Caco-2 (cell line): ENCODE results near the gene NAB1. TPM values are rescaled to one million over a fixed set of nuclear protein-coding genes. Genes with fewer than 3 reads are reported as not detected.

Experiments used
- BruUV-seq: library from RNA; stranded (reverse); fragments of 400-500 nt; replicated peaks from 2 replicates; lab custom pipeline; 2021; lab: Mats Ljungman, UMichigan
- CTCF ChIA-PET: fragments of 300-600 bp; sonication (Branson Sonifier 250); formaldehyde crosslinking; loops from one replicate; lab custom pipeline; 2022; ENCODE audit warnings: antibody characterized with exemption; lab: Charles Lee
- POLR2A ChIA-PET: fragments of 300-600 bp; sonication (Branson Sonifier 250); formaldehyde crosslinking; loops from one replicate; lab custom pipeline; 2022; ENCODE audit warnings: antibody characterized with exemption; lab: Charles Lee
- DNase-seq, 2 experiments: peaks; one replicate each; pipeline versions ENCODE4 v3.0.0 to v3.0.0-alpha.2; 2020 to 2022
- H3K27me3 ChIP-seq: replicated peaks from 2 replicates; pipeline ENCODE4 v1.6.0; 2011; ENCODE audit warnings: low read length; ENCODE audit not compliant: control insufficient read depth, insufficient read depth
- H3K36me3 ChIP-seq: 2 replicates; pipeline ENCODE4 v1.5.1; 2011; ENCODE audit warnings: low read length; ENCODE audit not compliant: control insufficient read depth, insufficient read depth
- H3K4me1 ChIP-seq: fragments of 250-450 bp; sonication (Bioruptor Pico); 2 replicates; pipeline ENCODE4 v1.5.1; 2020; ENCODE audit warnings: mild to moderate bottlenecking
- H3K4me3 ChIP-seq: 2 replicates; pipeline ENCODE4 v1.5.1; 2011; ENCODE audit warnings: low read depth, mild to moderate bottlenecking, control low read depth, low read length
- H3K9me3 ChIP-seq: fragments of 250-450 bp; sonication (Bioruptor Pico); 2 replicates; pipeline ENCODE4 v1.5.1; 2020; ENCODE audit warnings: mild to moderate bottlenecking, moderate library complexity
- H3K27ac Mint-ChIP-seq: one replicate; pipeline ENCODE4 v1.8.0; 2022; ENCODE audit warnings: mixed read lengths; ENCODE audit not compliant: unreplicated experiment
- H3K27me3 Mint-ChIP-seq: one replicate; pipeline ENCODE4 v1.8.0; 2022; ENCODE audit warnings: mixed read lengths; ENCODE audit not compliant: insufficient read depth, unreplicated experiment
- H3K36me3 Mint-ChIP-seq: one replicate; pipeline ENCODE4 v1.8.0; 2022; ENCODE audit warnings: mild to moderate bottlenecking, mixed read lengths; ENCODE audit not compliant: insufficient read depth, unreplicated experiment
- H3K4me1 Mint-ChIP-seq: one replicate; pipeline ENCODE4 v1.8.0; 2022; ENCODE audit warnings: low read depth, mixed read lengths; ENCODE audit not compliant: unreplicated experiment
- H3K4me3 Mint-ChIP-seq: one replicate; pipeline ENCODE4 v1.8.0; 2022; ENCODE audit warnings: mild to moderate bottlenecking, moderate library complexity, mixed read lengths; ENCODE audit not compliant: unreplicated experiment
- H3K9me3 Mint-ChIP-seq: one replicate; pipeline ENCODE4 v1.8.0; 2022; ENCODE audit warnings: mixed read lengths; ENCODE audit not compliant: unreplicated experiment
- intact Hi-C: fragments of 100-400 bp; cut with micrococcal nuclease; formaldehyde crosslinking; loops from one replicate; pipeline ENCODE4 v1.10.0; 2022; ENCODE audit not compliant: unreplicated experiment
- total RNA-seq: library from RNA; stranded (reverse); gene quantifications from 2 replicates; pipeline ENCODE4 v1.2.3, GENCODE V29; 2022
- TF ChIP-seq, protein P1 (sequence below), 2 experiments: fragments of 200-600 bp in 1 of 2; IDR thresholded peaks; 1 replicate in 1 of 2; 2 replicates in 1 of 2; pipeline versions ENCODE4 v1.5.1 to v1.8.0; 2011 to 2022; ENCODE audit warnings: antibody characterized with exemption in 1 of 2, control low read depth in 1 of 2, inconsistent platforms in 1 of 2, low read depth in 1 of 2, low read length in 1 of 2, mild to moderate bottlenecking in 1 of 2, moderate library complexity in 1 of 2; ENCODE audit not compliant: insufficient read depth in 1 of 2, severe bottlenecking in 1 of 2, unreplicated experiment in 1 of 2

The NAB1 gene
- total RNA-seq, 1 experiment from 2014 or later: 88.1 TPM

DNA sequence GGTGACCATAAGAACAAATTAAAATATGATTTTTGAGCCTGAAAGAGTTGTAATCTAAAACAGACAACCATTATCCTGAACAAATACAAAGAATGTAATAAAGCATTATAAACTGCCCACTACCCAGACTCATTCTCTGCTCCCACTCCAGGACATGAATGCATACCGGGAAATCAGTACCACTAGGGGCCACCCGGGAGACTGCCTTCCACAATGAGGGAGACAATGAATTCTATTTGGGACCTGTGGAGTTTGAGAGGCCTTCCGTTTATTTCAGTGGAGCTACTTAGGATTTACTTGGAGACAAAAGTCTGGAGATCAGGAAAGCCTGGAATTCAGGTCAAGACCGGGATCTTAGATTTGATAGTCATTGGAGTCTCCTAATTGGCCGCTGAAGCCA lies 50.0 kb downstream of the NAB1 start:
- ChIA-PET POLR2A (no interaction called here), CTCF (no interaction called here)
- DNase-seq: peak in 1 of 2 experiments; percentile 17
- Mint-ChIP-seq H3K27me3 (no peaks in the 10 kb centered on the region), H3K27ac (no peak overlapping the region), H3K4me1 (peaks cover 20% of the 10 kb centered on the region), H3K4me3 (no peak overlapping the region), H3K36me3 (peaks cover 8% of the 10 kb centered on the region), H3K9me3 (no peaks in the 10 kb centered on the region)
- intact Hi-C loops: no loop called here
- Histone ChIP-seq H3K4me1 (peaks cover 30% of the 10 kb centered on the region), H3K36me3 (no peaks in the 10 kb centered on the region), H3K27me3 (no peaks in the 10 kb centered on the region), H3K9me3 (no peaks in the 10 kb centered on the region), H3K4me3 (no peak overlapping the region)
- TF ChIP-seq, protein P1, sequence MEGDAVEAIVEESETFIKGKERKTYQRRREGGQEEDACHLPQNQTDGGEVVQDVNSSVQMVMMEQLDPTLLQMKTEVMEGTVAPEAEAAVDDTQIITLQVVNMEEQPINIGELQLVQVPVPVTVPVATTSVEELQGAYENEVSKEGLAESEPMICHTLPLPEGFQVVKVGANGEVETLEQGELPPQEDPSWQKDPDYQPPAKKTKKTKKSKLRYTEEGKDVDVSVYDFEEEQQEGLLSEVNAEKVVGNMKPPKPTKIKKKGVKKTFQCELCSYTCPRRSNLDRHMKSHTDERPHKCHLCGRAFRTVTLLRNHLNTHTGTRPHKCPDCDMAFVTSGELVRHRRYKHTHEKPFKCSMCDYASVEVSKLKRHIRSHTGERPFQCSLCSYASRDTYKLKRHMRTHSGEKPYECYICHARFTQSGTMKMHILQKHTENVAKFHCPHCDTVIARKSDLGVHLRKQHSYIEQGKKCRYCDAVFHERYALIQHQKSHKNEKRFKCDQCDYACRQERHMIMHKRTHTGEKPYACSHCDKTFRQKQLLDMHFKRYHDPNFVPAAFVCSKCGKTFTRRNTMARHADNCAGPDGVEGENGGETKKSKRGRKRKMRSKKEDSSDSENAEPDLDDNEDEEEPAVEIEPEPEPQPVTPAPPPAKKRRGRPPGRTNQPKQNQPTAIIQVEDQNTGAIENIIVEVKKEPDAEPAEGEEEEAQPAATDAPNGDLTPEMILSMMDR (IDR thresholded peaks at IDR 0.05; ENCODE audit: insufficient read depth in 1 of 2, low read depth in 1 of 2, low read length in 1 of 2, severe bottlenecking in 1 of 2, unreplicated experiment in 1 of 2): peak in 1 of 2 experiments; percentile 31
- no TSS peak for BruUV-seq

DNA sequence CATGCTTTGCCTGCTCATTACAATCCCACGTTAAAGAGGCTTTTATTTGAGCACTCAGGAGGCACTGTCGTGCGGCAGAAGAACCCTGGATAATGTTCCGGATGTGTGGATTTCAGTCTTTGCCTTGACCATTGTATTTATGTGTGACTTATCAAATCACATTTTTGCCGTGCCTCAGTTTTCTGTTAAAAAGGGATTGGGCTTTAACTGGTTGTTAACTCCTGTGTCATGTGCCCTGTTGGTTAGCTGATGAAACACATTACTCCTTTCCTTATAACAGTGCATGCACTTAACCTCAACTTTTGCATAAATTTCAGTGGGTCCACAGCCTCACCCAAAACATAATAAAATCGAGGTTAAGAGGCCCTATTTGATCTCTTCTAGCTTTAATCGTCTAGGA lies 52.7 kb downstream of the NAB1 start:
- no peaks in the 10 kb centered on the region for H3K9me3 Mint-ChIP-seq
- TF ChIP-seq, protein P1 (IDR thresholded peaks at IDR 0.05; ENCODE audit: insufficient read depth in 1 of 2, low read depth in 1 of 2, low read length in 1 of 2, severe bottlenecking in 1 of 2, unreplicated experiment in 1 of 2): no peak
- CTCF ChIA-PET: no interaction called here
- peaks cover 20% of the 10 kb centered on the region for H3K4me1 Mint-ChIP-seq
- Histone ChIP-seq H3K4me3 (no peak overlapping the region), H3K9me3 (no peaks in the 10 kb centered on the region), H3K27me3 (no peaks in the 10 kb centered on the region), H3K4me1 (peaks cover 29% of the 10 kb centered on the region), H3K36me3 (no peaks in the 10 kb centered on the region)
- no peak overlapping the region for H3K4me3 Mint-ChIP-seq
- peaks cover 7% of the 10 kb centered on the region for H3K36me3 Mint-ChIP-seq
- H3K27me3 Mint-ChIP-seq: no peaks in the 10 kb centered on the region
- intact Hi-C loops: no loop called here
- POLR2A ChIA-PET: no interaction called here
- H3K27ac Mint-ChIP-seq: no peak overlapping the region
- DNase-seq: no peak
- BruUV-seq: no TSS peak

DNA sequence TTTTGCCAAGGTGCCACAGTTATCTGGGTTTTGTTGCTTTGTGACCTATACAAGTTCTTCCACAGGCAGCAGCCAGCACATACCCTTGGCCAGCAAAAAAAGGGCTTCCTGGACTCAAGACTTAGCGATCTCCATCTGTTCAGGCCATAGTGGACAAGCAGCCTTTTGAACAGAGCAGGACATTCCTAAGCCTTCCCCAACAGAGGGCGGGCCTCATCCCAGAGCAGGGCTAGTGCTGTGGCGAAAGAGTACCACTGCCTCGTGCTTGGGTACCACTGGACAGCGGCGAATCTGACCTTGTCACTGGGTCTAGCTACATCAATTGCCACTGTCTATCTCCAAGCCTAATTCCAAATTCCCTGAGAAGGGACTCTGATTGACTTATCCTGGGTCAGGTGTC lies 56.4 kb downstream of the NAB1 start:
- ChIA-PET CTCF (no interaction called here), POLR2A (no interaction called here)
- Mint-ChIP-seq H3K36me3 (no peaks in the 10 kb centered on the region), H3K27me3 (no peaks in the 10 kb centered on the region), H3K4me1 (peaks cover 8% of the 10 kb centered on the region), H3K4me3 (no peak overlapping the region), H3K9me3 (peaks cover 9% of the 10 kb centered on the region), H3K27ac (no peak overlapping the region)
- H3K4me1 ChIP-seq: peaks cover 13% of the 10 kb centered on the region
- no peaks in the 10 kb centered on the region for H3K9me3 ChIP-seq
- intact Hi-C loops: no loop called here
- no peak overlapping the region for H3K4me3 ChIP-seq
- no peaks in the 10 kb centered on the region for H3K27me3 ChIP-seq
- BruUV-seq: no TSS peak
- no peaks in the 10 kb centered on the region for H3K36me3 ChIP-seq
- DNase-seq: no peak
- TF ChIP-seq, protein P1 (IDR thresholded peaks at IDR 0.05; ENCODE audit: insufficient read depth in 1 of 2, low read depth in 1 of 2, low read length in 1 of 2, severe bottlenecking in 1 of 2, unreplicated experiment in 1 of 2): no peak
